Suprapubic skin (tissue), 4 donors: ENCODE measurements around the gene ANKS1A. TPM values are rescaled to one million over a fixed set of nuclear protein-coding genes. Genes with fewer than 3 reads are reported as not detected.

Experiments used
- DNase-seq, 2 donors: peaks; one replicate each; pipeline ENCODE4 v3.0.0-alpha.2; 2019; ENCODE audit warnings: low spot score in 2 of 2
- H3K27ac ChIP-seq: fragments of 200-600 bp; sonication (generic); one replicate; pipeline ENCODE4 v1.5.1; 2019
- H3K27me3 ChIP-seq: fragments of 200-600 bp; sonication (generic); one replicate; pipeline ENCODE4 v1.5.1; 2019
- H3K36me3 ChIP-seq: fragments of 200-600 bp; sonication (generic); one replicate; pipeline ENCODE4 v1.5.1; 2019
- H3K4me1 ChIP-seq: fragments of 200-600 bp; sonication (generic); one replicate; pipeline ENCODE4 v1.5.1; 2019
- H3K4me3 ChIP-seq: fragments of 200-600 bp; sonication (generic); one replicate; pipeline ENCODE4 v1.5.1; 2019; ENCODE audit warnings: mild to moderate bottlenecking
- H3K9me3 ChIP-seq: fragments of 200-600 bp; sonication (generic); one replicate; pipeline ENCODE4 v1.5.1; 2019
- EP300 ChIP-seq: sonication (generic); formaldehyde crosslinking; IDR thresholded peaks from one replicate; pipeline ENCODE4 v1.6.1; 2017; ENCODE audit warnings: antibody characterized with exemption
- POLR2A ChIP-seq, 2 donors: fragments of 450-650 bp; IDR thresholded peaks; one replicate each; pipeline ENCODE4 v1.6.1; 2017; ENCODE audit warnings: antibody characterized with exemption in 2 of 2, mild to moderate bottlenecking in 2 of 2, moderate library complexity in 2 of 2
- POLR2AphosphoS5 ChIP-seq, 3 donors: sonication (generic); formaldehyde crosslinking; IDR thresholded peaks; one replicate each; pipeline ENCODE4 v1.6.1; 2017; ENCODE audit warnings: antibody characterized with exemption in 3 of 3
- WGBS: methylation state at CpG from one replicate; pipeline ENCODE4 v1.1.5; 2018; 5-methylcytosine and 5-hydroxymethylcytosine counted together
- total RNA-seq, 4 donors: library from RNA; depleted of rRNA; stranded (reverse); fragments of >200 nt; gene quantifications; one replicate each; pipeline ENCODE4 v1.1.0, GENCODE V29; 2016
- TF ChIP-seq, protein P1 (sequence below), 2 donors: fragments of 200-600 bp in 1 of 2; fragments of 450-650 bp in 1 of 2; sonication (generic) in 1 of 2; IDR thresholded peaks; one replicate each; pipeline ENCODE4 v1.5.1; 2016 to 2019; ENCODE audit warnings: antibody characterized with exemption in 2 of 2, mild to moderate bottlenecking in 1 of 2, moderate library complexity in 1 of 2

The ANKS1A gene
- total RNA-seq, 4 donors from 2014 or later, result 24.7 to 34.6 (median 30.5) TPM

DNA sequence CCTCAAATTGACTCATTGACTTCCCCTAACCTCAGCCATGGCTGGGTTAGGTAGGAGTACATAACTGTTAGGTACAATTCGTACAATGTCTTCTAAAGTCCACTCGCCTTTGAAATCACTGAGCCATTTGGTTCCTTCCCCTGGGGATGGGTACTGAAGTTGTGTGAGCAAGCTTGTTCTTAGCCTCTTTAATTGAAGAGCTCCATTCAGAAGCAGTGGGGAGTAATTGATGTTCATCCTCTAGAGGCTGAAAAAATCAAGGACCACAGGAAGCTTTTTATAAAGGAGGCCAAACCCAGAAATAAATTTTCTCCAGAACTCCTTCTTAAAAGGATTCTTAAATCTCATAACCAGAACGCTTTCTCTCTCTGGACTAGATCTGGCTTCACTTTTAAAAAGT is 60.6 kb downstream of the ANKS1A start:
- H3K27ac ChIP-seq, result no peak overlapping the region
- no peaks in the 10 kb centered on the region for H3K27me3 ChIP-seq
- H3K4me1 ChIP-seq, result no peaks in the 10 kb centered on the region
- DNase-seq, result no peak
- H3K4me3 ChIP-seq, result no peak overlapping the region
- H3K36me3 ChIP-seq, result no peaks in the 10 kb centered on the region
- 93% methylated on average over 3 of the region's 3 CpGs for WGBS
- TF ChIP-seq POLR2A (IDR thresholded peaks at IDR 0.05), result no peak
- no peak for TF ChIP-seq EP300
- TF ChIP-seq, protein P1, sequence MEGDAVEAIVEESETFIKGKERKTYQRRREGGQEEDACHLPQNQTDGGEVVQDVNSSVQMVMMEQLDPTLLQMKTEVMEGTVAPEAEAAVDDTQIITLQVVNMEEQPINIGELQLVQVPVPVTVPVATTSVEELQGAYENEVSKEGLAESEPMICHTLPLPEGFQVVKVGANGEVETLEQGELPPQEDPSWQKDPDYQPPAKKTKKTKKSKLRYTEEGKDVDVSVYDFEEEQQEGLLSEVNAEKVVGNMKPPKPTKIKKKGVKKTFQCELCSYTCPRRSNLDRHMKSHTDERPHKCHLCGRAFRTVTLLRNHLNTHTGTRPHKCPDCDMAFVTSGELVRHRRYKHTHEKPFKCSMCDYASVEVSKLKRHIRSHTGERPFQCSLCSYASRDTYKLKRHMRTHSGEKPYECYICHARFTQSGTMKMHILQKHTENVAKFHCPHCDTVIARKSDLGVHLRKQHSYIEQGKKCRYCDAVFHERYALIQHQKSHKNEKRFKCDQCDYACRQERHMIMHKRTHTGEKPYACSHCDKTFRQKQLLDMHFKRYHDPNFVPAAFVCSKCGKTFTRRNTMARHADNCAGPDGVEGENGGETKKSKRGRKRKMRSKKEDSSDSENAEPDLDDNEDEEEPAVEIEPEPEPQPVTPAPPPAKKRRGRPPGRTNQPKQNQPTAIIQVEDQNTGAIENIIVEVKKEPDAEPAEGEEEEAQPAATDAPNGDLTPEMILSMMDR (IDR thresholded peaks at IDR 0.05), result no peak
- TF ChIP-seq POLR2AphosphoS5 (IDR thresholded peaks at IDR 0.05), result no peak
- H3K9me3 ChIP-seq, result no peaks in the 10 kb centered on the region

DNA sequence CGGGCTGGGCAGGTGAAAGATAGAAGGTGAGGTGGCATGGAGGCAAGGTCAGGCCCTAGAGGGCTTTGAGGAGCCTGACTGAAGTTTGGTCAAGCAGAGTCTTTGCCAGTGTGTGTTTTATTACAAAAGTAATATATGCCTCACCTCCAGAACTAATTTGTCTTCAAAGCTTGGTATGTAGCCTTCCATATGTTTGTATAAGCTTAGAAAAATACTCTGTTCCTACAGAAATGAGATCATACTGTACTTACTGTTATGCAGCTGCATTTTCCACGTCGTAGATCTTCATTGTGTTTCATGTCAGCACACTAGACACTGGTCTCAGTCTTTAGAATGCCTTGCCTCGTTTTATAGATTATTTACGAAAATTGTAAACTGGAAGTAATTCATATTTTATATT is 61.8 kb downstream of the ANKS1A start:
- Histone ChIP-seq H3K4me3 (no peak overlapping the region), H3K9me3 (no peaks in the 10 kb centered on the region), H3K27ac (no peak overlapping the region), H3K4me1 (no peaks in the 10 kb centered on the region), H3K36me3 (no peaks in the 10 kb centered on the region), H3K27me3 (no peaks in the 10 kb centered on the region)
- DNase-seq, result no peak
- 89% methylated on average over 5 of the region's 5 CpGs for WGBS
- TF ChIP-seq, protein P1 (IDR thresholded peaks at IDR 0.05), result no peak
- TF ChIP-seq EP300, result no peak
- TF ChIP-seq POLR2AphosphoS5 (IDR thresholded peaks at IDR 0.05), result no peak
- TF ChIP-seq POLR2A (IDR thresholded peaks at IDR 0.05), result no peak

DNA sequence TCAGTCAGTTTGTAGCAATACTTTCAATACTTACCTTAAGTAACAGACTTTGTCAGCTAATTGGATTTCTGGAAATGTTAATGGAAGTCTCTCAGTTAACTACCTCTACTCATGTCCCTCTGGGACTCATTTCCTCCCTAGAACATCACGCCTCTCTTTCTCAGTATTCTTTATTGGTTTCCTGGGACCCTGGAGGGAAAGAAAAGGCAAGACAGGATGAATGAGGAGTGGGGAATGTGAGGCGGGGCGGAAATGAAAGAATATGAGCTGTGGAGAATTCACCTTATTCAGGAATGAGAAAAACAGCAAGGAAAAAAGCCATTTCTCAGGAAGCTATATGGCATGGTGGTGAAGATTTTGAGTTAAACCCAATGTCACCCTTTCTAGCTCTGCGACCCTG is 62.7 kb downstream of the ANKS1A start:
- 82% methylated on average over 4 of the region's 4 CpGs for WGBS
- Histone ChIP-seq H3K36me3 (no peaks in the 10 kb centered on the region), H3K27ac (no peak overlapping the region), H3K4me1 (no peaks in the 10 kb centered on the region), H3K27me3 (no peaks in the 10 kb centered on the region), H3K4me3 (no peak overlapping the region), H3K9me3 (no peaks in the 10 kb centered on the region)
- no peak for DNase-seq
- TF ChIP-seq POLR2A (IDR thresholded peaks at IDR 0.05) (no peak), EP300 (no peak), POLR2AphosphoS5 (IDR thresholded peaks at IDR 0.05) (no peak)
- TF ChIP-seq, protein P1 (IDR thresholded peaks at IDR 0.05), result no peak

DNA sequence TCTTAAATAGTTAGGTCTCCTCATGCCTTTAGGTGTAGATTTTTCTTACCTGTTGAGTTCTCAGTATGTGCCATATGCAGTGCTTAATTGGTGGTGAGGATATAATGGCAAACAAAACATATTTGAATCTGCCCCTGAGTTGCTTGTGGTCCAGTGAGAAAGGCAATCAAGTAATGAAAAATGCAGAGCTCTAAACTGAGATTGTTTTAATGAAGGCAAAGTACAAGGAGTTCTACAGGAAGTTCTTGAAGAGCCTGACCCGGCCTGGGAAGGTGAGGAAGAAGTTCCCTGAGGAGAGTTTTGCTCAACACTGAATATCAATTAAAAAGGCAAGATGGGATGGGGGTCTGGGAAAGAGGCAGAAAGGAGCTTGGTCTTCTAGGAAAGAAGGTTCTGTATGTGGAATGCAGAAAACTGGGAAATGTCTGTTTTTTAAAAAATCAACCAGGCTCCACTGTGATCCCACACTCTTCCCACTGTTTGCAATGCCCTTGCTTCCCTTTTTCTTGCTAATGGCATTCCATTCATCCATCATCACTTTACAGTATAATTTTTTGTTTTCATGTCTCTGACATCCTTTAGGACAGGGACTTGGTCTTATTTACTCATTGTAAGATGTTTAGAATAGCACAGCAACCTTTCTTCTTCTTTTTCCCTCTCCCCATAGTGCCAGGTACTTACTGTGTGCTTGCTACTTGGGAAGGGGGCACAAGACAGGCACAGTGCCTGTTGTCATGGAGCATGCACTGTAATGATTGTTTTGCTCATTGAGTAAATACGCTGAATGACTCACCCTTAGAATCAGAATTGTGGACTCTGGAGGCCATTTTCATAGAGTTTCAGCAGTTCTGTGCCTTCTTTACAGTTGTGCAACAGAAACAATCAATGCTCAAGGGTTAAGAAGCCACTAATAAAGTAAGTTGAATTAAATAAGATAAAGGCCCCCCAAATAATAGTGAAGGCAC is 64.3 kb downstream of the ANKS1A start:
- WGBS, result 85% methylated on average over 2 of the region's 2 CpGs
- Histone ChIP-seq H3K9me3 (no peaks in the 10 kb centered on the region), H3K27me3 (no peaks in the 10 kb centered on the region), H3K36me3 (no peaks in the 10 kb centered on the region), H3K4me1 (no peaks in the 10 kb centered on the region), H3K4me3 (no peak overlapping the region), H3K27ac (no peak overlapping the region)
- TF ChIP-seq, protein P1 (IDR thresholded peaks at IDR 0.05), result no peak
- DNase-seq, result no peak

DNA sequence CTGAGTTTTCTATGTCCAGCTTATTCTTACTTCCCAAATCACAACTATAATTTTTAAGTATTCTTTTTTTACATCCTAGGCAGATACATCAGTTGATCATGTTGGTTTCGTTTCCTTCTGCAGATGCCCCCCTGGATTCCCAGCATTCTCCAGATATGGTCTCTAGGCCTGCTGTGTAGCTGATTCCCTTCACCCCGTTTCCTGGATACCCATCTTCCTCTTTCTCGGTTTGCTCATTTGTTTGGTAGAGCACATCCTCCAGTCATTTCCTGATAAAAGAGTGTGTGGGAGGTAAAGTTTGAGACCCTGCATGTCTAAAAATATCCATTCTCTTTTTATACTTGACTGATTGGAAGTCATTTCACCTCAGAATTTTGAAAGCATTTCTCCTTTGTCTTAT is 66.4 kb downstream of the ANKS1A start:
- Histone ChIP-seq H3K27ac (no peak overlapping the region), H3K4me1 (no peaks in the 10 kb centered on the region), H3K9me3 (no peaks in the 10 kb centered on the region), H3K27me3 (no peaks in the 10 kb centered on the region), H3K36me3 (no peaks in the 10 kb centered on the region), H3K4me3 (no peak overlapping the region)
- 77% methylated on average over 3 of the region's 3 CpGs for WGBS
- no peak for TF ChIP-seq EP300
- no peak for TF ChIP-seq POLR2AphosphoS5 (IDR thresholded peaks at IDR 0.05)
- TF ChIP-seq POLR2A (IDR thresholded peaks at IDR 0.05), result no peak
- TF ChIP-seq, protein P1 (IDR thresholded peaks at IDR 0.05), result no peak
- DNase-seq, result no peak
